Stimulated activated CD8-positive, alpha-beta memory T cell treated with anti-CD3 and anti-CD28 coated beads, Interleukin-4, amount 100 ng/mL, for 1 hour (primary cell): ENCODE data around the gene TANC1.

Experiments used
- DNase-seq, 2 donors: peaks; one replicate each; pipeline ENCODE4 v3.0.0-alpha.2; 2020; ENCODE audit warnings: low read depth in 2 of 2, low spot score in 1 of 2

TANC1 gene

GRCh38 chr2:159211447-159212396 lies 243.3 kb downstream of the TANC1 start:
- DNase-seq = no peak

GRCh38 chr2:159213296-159213695 lies 244.9 kb downstream of the TANC1 start:
- DNase-seq = no peak

GRCh38 chr2:159214325-159214865 lies 246.0 kb downstream of the TANC1 start:
- no peak for DNase-seq

- DNase-seq = no peak
Observed at GRCh38 chr2:159215116-159215515, 246.7 kb downstream of the TANC1 start.

GRCh38 chr2:159217676-159218075 lies 249.2 kb downstream of the TANC1 start:
- DNase-seq = no peak

GRCh38 chr2:159218389-159218788 lies 249.9 kb downstream of the TANC1 start:
- no peak for DNase-seq

- DNase-seq = no peak
Observed at GRCh38 chr2:159219394-159219998, 251.1 kb downstream of the TANC1 start.

- DNase-seq = no peak
Observed at GRCh38 chr2:159224061-159224813, 255.8 kb downstream of the TANC1 start.

- no peak for DNase-seq
Observed at GRCh38 chr2:159225025-159226016, 256.9 kb downstream of the TANC1 start.

- no peak for DNase-seq
Observed at GRCh38 chr2:159226059-159226461, 257.6 kb downstream of the TANC1 start.

- DNase-seq = no peak
Observed at GRCh38 chr2:159226608-159227385, 258.4 kb downstream of the TANC1 start.

GRCh38 chr2:159227467-159227866 lies 259.0 kb downstream of the TANC1 start:
- DNase-seq = no peak

GRCh38 chr2:159228081-159228581 lies 259.7 kb downstream of the TANC1 start:
- DNase-seq = no peak

GRCh38 chr2:159229476-159230144 lies 261.2 kb downstream of the TANC1 start:
- no peak for DNase-seq

GRCh38 chr2:159230145-159230877 lies 261.9 kb downstream of the TANC1 start:
- no peak for DNase-seq

- no peak for DNase-seq
Observed at GRCh38 chr2:159232456-159233170, 264.2 kb downstream of the TANC1 start.

GRCh38 chr2:159234868-159235267 lies 266.4 kb downstream of the TANC1 start:
- no peak for DNase-seq
